ENCODE results near the gene PCBD2.

The PCBD2 gene

DNA sequence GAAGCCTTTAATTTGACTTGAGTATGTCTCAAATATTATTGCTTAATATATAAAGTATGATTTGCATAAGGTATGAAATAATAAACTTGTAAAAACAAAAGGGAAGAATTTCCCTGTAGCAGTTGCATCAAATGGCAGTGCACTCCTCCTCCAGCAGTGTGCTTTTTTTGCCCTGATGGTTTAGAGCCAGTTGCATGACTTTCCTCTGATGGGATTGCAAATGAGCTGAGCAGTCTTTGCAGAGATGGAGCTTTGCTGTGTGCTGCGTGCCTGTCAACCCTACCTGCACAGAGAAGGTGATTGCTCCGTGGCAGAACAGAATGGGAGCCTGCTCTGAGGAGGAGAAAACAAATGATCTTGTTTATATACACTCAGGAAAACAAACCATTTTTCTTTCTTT is 40.1 kb downstream of the PCBD2 start:
- TF ChIP-seq ZFX (IDR thresholded peaks at IDR 0.05), result no peak
- TF ChIP-seq, protein P1, sequence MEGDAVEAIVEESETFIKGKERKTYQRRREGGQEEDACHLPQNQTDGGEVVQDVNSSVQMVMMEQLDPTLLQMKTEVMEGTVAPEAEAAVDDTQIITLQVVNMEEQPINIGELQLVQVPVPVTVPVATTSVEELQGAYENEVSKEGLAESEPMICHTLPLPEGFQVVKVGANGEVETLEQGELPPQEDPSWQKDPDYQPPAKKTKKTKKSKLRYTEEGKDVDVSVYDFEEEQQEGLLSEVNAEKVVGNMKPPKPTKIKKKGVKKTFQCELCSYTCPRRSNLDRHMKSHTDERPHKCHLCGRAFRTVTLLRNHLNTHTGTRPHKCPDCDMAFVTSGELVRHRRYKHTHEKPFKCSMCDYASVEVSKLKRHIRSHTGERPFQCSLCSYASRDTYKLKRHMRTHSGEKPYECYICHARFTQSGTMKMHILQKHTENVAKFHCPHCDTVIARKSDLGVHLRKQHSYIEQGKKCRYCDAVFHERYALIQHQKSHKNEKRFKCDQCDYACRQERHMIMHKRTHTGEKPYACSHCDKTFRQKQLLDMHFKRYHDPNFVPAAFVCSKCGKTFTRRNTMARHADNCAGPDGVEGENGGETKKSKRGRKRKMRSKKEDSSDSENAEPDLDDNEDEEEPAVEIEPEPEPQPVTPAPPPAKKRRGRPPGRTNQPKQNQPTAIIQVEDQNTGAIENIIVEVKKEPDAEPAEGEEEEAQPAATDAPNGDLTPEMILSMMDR (conservative IDR thresholded peaks at IDR 0.05), result no peak
- H3K27ac ChIP-seq, result no peak overlapping the region

DNA sequence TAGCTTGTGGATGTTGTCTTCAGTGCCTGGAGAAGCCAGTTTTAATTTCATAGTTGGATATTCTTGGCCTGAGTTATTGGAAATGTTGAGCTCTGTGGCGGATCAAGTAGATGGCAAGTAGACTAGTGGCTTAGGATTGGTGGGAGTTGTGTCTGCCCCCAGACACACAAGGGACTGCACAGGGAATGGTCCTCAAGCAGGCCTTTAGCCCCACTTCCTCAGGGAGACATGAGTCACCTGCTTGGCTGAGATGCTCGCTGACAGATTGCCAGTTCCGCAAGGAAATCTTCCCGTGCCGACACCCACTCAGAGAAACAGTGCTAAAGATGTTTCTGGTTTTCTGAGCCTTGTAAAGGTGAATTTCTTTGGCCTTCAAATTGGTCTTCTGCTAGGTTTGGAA is 44.0 kb downstream of the PCBD2 start:
- H3K27ac ChIP-seq, result no peak overlapping the region
- TF ChIP-seq ZFX (IDR thresholded peaks at IDR 0.05), result no peak
- TF ChIP-seq, protein P1 (conservative IDR thresholded peaks at IDR 0.05), result no peak

DNA sequence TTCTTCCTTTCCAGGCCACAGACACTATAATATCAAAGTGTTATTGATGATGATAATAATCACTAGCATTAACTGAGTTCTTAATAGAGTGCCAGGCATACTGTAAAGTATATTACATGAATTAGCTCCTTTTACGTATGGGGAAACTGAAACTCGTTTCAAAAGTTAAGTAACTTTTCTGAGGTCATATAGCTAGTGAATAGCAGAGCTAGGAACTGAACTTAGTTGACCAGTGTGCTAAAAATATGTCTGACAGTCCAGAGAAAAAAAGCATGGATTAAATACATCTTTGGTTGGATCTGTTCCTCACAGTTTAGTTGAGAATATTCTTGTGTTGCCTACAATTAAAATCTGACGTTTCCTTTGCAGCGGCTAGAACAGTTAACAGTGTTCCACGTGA is 44.4 kb downstream of the PCBD2 start:
- H3K27ac ChIP-seq, result no peak overlapping the region
- TF ChIP-seq ZFX (IDR thresholded peaks at IDR 0.05), result no peak
- TF ChIP-seq, protein P1 (conservative IDR thresholded peaks at IDR 0.05), result no peak

DNA sequence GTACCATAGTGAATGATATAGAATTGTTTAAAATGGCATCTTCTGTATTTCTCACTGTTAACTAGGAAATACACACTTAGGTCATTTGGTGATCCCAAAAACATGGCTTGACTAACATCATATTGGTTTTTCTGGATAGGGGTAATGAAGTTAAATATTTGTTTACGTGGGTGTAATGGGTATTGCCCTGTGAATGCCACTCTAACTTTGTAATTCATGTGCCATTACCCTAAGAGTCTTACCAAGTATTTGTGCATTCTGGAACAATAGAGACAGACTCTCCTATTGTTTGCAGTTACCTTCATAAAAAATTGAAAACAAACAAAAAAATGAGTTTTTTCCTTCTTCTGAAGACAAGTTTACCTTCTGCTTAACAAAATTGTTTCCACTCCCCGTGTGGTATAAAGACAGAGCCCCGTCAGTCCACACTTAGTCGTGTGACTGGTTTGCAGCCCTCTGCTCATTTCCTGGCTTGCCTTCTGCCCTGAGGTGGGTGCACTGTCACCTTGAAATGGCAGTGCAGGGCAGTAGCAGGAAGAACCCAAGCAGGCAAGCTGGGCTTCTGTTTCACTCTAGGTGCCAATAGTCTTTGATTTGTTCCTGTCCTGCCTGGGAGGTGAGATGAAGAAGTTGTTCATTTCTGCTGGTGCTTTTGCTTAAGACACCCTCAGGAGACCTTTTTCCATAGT is 53.1 kb downstream of the PCBD2 start:
- no peak for TF ChIP-seq ZFX (IDR thresholded peaks at IDR 0.05)
- TF ChIP-seq, protein P1 (conservative IDR thresholded peaks at IDR 0.05), result no peak
- H3K27ac ChIP-seq, result no peak overlapping the region

DNA sequence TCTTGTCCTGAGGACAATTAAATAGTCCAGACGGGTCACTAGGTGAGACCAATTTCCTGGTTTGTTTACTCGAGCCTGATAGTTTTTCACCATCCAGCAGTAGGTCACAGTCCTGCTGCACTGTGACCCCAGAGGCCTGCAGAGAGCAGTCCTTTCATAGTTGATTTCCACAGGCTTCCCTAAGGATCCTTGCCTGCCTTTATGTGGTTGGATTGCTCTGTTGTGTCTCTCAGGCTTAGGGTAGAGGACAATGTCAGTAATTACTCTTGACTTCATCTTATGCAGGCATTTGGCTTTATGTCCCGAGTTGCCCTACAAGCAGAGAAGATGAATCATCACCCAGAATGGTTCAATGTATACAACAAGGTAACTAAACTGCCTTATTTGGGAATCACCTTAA is 53.8 kb downstream of the PCBD2 start:
- no peak overlapping the region for H3K27ac ChIP-seq
- TF ChIP-seq, protein P1 (conservative IDR thresholded peaks at IDR 0.05), result no peak
- TF ChIP-seq ZFX (IDR thresholded peaks at IDR 0.05), result no peak

DNA sequence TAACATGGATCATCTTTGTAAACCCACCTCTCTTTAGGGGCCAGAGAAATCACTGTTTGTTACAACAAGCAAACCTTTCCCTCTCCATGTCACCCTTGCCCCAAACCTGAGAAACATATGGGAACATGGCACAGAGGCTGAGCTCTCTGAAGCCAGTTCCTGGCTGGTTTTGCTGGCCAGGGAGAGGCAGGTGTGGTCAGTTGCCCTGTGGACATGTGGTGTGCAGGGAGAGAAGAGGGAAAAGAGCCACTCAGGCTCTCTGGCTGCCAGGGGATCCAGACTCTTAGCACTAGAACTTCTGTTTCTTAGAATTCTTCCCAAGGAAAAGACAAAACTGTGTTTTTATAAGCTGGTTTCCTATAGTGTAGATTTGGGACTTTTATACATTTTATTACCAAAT is 58.2 kb downstream of the PCBD2 start:
- no peak for TF ChIP-seq ZFX (IDR thresholded peaks at IDR 0.05)
- TF ChIP-seq, protein P1 (conservative IDR thresholded peaks at IDR 0.05), result no peak
- H3K27ac ChIP-seq, result no peak overlapping the region

DNA sequence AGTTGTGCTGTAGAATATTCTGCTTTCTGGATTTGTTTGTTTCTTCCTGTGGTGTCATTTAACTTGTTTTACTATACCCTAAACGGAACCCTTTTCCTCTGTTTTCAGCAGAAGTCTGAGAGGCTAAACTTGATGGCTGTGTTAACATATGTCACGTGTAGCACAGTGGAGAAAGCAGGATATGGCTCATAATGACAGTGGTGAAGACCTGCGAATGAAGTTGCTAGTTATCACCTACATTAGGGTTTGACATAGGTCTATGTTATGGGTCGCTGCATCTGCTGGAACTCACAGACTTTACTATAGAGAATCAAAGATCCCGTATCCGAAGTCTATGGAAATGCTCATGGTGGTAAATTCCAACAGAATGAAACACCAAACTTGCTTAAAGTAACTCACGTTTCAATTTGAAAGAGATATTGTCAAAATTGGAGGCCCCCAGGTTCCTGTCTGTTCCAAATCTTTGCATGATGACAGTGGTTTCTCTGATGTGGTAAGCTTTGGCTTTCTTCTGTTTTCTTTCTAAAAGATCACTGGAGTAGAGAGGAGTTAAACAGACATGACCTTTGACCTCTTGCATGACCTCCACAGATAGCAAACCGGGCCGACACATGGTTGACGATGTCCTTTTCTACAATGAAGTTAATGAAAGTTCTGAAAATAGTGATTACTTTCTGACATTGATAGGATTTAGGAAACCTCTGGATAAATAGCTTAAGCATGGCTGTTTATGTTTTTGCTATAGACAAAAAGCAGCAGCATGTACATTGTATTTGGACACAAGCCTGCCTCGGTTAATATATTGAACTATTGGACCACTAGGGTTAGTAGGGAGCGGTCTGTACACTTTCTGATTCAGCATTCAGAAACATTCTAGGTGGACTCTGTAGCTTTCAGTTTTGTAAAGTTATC is 59.7 kb downstream of the PCBD2 start:
- no peak for TF ChIP-seq ZFX (IDR thresholded peaks at IDR 0.05)
- no peak overlapping the region for H3K27ac ChIP-seq
